ENCODE results near the gene SNRNP40. TPM values are rescaled to one million over a fixed set of nuclear protein-coding genes. Genes with fewer than 3 reads are reported as not detected.

Gene SNRNP40
- total and polyA plus RNA-seq, 4 donors, result 12.3 to 74.3 (median 19.8) TPM

GRCh38 chr1:31324992-31325391, 28.4 kb upstream of the SNRNP40 start:
- no peaks in the 10 kb centered on the region for H3K27me3 ChIP-seq (ENCODE audit: control insufficient read depth in 4 of 4, insufficient read depth in 4 of 4, low read length in 3 of 4)
- WGBS, result 94% methylated on average over 3 of the region's 3 CpGs
- H3K4me1 ChIP-seq (ENCODE audit: control insufficient read depth in 4 of 4, insufficient read depth in 4 of 4, low read length in 3 of 4), result no peaks in the 10 kb centered on the region
- no peak overlapping the region for H3K4me3 ChIP-seq (ENCODE audit: low read depth in 1 of 3, low read length in 3 of 3)
- H3K9me3 ChIP-seq (ENCODE audit: control insufficient read depth in 4 of 4, low read length in 3 of 4), result no peaks in the 10 kb centered on the region
- DNase-seq (ENCODE audit: low spot score), result no peak
- TF ChIP-seq CTCF (IDR thresholded peaks at IDR 0.05; ENCODE audit: low read depth, low read length, missing input control) (no peak), REST (IDR thresholded peaks at IDR 0.05) (no peak), ATF3 (IDR thresholded peaks at IDR 0.05) (no peak), SP1 (IDR thresholded peaks at IDR 0.05) (no peak), TAF1 (conservative IDR thresholded peaks at IDR 0.05) (no peak), RAD21 (IDR thresholded peaks at IDR 0.05) (no peak), JUND (IDR thresholded peaks at IDR 0.05) (no peak), FOXA1 (IDR thresholded peaks at IDR 0.05) (no peak), MAX (IDR thresholded peaks at IDR 0.05) (no peak), GABPA (IDR thresholded peaks at IDR 0.05 in 1 of 2, conservative IDR thresholded peaks at IDR 0.05 in 1 of 2) (no peak), YY1 (IDR thresholded peaks at IDR 0.05) (no peak), HNF4A (conservative IDR thresholded peaks at IDR 0.05) (no peak), FOXA2 (IDR thresholded peaks at IDR 0.05) (no peak), ZBTB33 (IDR thresholded peaks at IDR 0.05) (no peak)
- no peak overlapping the region for H3K9ac ChIP-seq (ENCODE audit: low read depth in 1 of 2, low read length in 2 of 2)
- H3K36me3 ChIP-seq (ENCODE audit: control insufficient read depth in 4 of 4, insufficient read depth in 3 of 4, low read depth in 1 of 4, low read length in 3 of 4), result peaks cover 0 to 11% (median 3%) of the 10 kb centered on the region in 4 donors
- no peak overlapping the region for H3K27ac ChIP-seq (ENCODE audit: low read depth in 1 of 2, low read length in 2 of 2)

- DNase-seq (ENCODE audit: low spot score), result no peak
Measured at GRCh38 chr1:31324093-31324492, 27.5 kb upstream of the SNRNP40 start.

More at GRCh38 chr1:31324093-31324492, 27.5 kb upstream of the SNRNP40 start:
- Histone ChIP-seq H3K27ac (ENCODE audit: low read depth in 1 of 2, low read length in 2 of 2) (no peak overlapping the region), H3K4me3 (ENCODE audit: low read depth in 1 of 3, low read length in 3 of 3) (no peak overlapping the region), H3K36me3 (ENCODE audit: control insufficient read depth in 4 of 4, insufficient read depth in 3 of 4, low read depth in 1 of 4, low read length in 3 of 4) (peaks cover 0 to 13% (median 3%) of the 10 kb centered on the region in 4 donors), H3K27me3 (ENCODE audit: control insufficient read depth in 4 of 4, insufficient read depth in 4 of 4, low read length in 3 of 4) (no peaks in the 10 kb centered on the region), H3K4me1 (ENCODE audit: control insufficient read depth in 4 of 4, insufficient read depth in 4 of 4, low read length in 3 of 4) (no peaks in the 10 kb centered on the region), H3K9me3 (ENCODE audit: control insufficient read depth in 4 of 4, low read length in 3 of 4) (no peaks in the 10 kb centered on the region), H3K9ac (ENCODE audit: low read depth in 1 of 2, low read length in 2 of 2) (no peak overlapping the region)
- no peak for TF ChIP-seq FOXA1 (IDR thresholded peaks at IDR 0.05)
- no peak for TF ChIP-seq SP1 (IDR thresholded peaks at IDR 0.05)
- TF ChIP-seq EGR1 (IDR thresholded peaks at IDR 0.05; ENCODE audit: low read depth in 2 of 2), result no peak
- no peak for TF ChIP-seq ATF3 (IDR thresholded peaks at IDR 0.05)
- no peak for TF ChIP-seq NR2F2 (IDR thresholded peaks at IDR 0.05)
- no peak for TF ChIP-seq RXRA (IDR thresholded peaks at IDR 0.05)
- TF ChIP-seq FOXA2 (IDR thresholded peaks at IDR 0.05), result no peak
- TF ChIP-seq GABPA (IDR thresholded peaks at IDR 0.05 in 1 of 2, conservative IDR thresholded peaks at IDR 0.05 in 1 of 2), result no peak
- no peak for TF ChIP-seq RAD21 (IDR thresholded peaks at IDR 0.05)
- no peak for TF ChIP-seq REST (IDR thresholded peaks at IDR 0.05)
- TF ChIP-seq MAX (IDR thresholded peaks at IDR 0.05), result no peak
- WGBS, result 98% methylated on average over 4 of the region's 4 CpGs
